CD4-positive, CD25-positive, alpha-beta regulatory T cell (primary cell): Measurements from ENCODE around the gene FAM13B. TPM values are rescaled to one million over a fixed set of nuclear protein-coding genes. Genes with fewer than 3 reads are reported as not detected.
"Not testable (repeated sequence)": the region's sequence is repeated elsewhere in the genome, so short reads cannot be mapped to it uniquely, and the experiment has no call there.

Experiments used
- ATAC-seq, 2 donors: fragments of 150-1000 bp; cut with Tn5 transposase; one replicate each; pipeline ENCODE4 v1.10.0; 2021; ENCODE audit warnings: low read depth in 2 of 2, moderate number of reproducible peaks in 2 of 2, moderate library complexity in 1 of 2
- DNase-seq, 3 donors: peaks; one replicate each; pipeline versions ENCODE4 v3.0.0 to v3.0.0-alpha.2; 2012 to 2022; ENCODE audit warnings: mixed read lengths in 1 of 3
- H3K27ac ChIP-seq: one replicate; pipeline ENCODE4 v1.7.0; 2013; ENCODE audit warnings: mild to moderate bottlenecking, low read length; ENCODE audit not compliant: insufficient read depth, poor library complexity, severe bottlenecking
- H3K27me3 ChIP-seq: one replicate; pipeline ENCODE4 v1.7.0; 2013; ENCODE audit warnings: low read length; ENCODE audit not compliant: control insufficient read depth, insufficient read depth
- H3K36me3 ChIP-seq: one replicate; pipeline ENCODE4 v1.7.0; 2013; ENCODE audit warnings: mild to moderate bottlenecking, low read length, moderate library complexity; ENCODE audit not compliant: control insufficient read depth, insufficient read depth
- H3K4me1 ChIP-seq: 2 replicates; pipeline ENCODE4 v1.7.0; 2013; ENCODE audit warnings: mild to moderate bottlenecking, low read length; ENCODE audit not compliant: insufficient read depth, control insufficient read depth, poor library complexity, severe bottlenecking
- H3K4me3 ChIP-seq: one replicate; pipeline ENCODE4 v1.7.0; 2013; ENCODE audit warnings: low read depth, mild to moderate bottlenecking, low read length, moderate library complexity
- H3K9me3 ChIP-seq, 2 experiments: 1 replicate in 1 of 2; 2 replicates in 1 of 2; pipeline ENCODE4 v1.7.0; 2013; ENCODE audit warnings: low read length in 2 of 2, mild to moderate bottlenecking in 1 of 2, moderate library complexity in 1 of 2; ENCODE audit not compliant: control insufficient read depth in 2 of 2
- H3K27ac Mint-ChIP-seq, 3 donors: one replicate each; pipeline ENCODE4 v1.8.0; 2020 to 2022; ENCODE audit warnings: mild to moderate bottlenecking in 3 of 3, mixed read lengths in 3 of 3, moderate library complexity in 2 of 3
- H3K27me3 Mint-ChIP-seq: one replicate; pipeline ENCODE4 v1.8.0; 2022; ENCODE audit warnings: mild to moderate bottlenecking, mixed read lengths
- H3K36me3 Mint-ChIP-seq: one replicate; pipeline ENCODE4 v1.8.0; 2020; ENCODE audit warnings: mixed read lengths
- H3K4me1 Mint-ChIP-seq, 4 donors: one replicate each; pipeline ENCODE4 v1.8.0; 2020 to 2022; ENCODE audit warnings: mixed read lengths in 4 of 4, mild to moderate bottlenecking in 1 of 4
- H3K4me3 Mint-ChIP-seq, 4 donors: one replicate each; pipeline ENCODE4 v1.8.0; 2020 to 2022; ENCODE audit warnings: mild to moderate bottlenecking in 4 of 4, mixed read lengths in 4 of 4, moderate library complexity in 3 of 4
- H3K9me3 Mint-ChIP-seq, 7 donors: one replicate each; pipeline ENCODE4 v1.8.0; 2020 to 2022; ENCODE audit warnings: mixed read lengths in 7 of 7, mild to moderate bottlenecking in 3 of 7, moderate library complexity in 2 of 7
- polyA plus RNA-seq, 4 donors: library from polyadenylated mRNA; unstranded; fragments of 300-500 nt; fragmentation: Illumina TruSeq; gene quantifications; one replicate each; pipeline ENCODE4 v1.2.3, GENCODE V29; 2021
- total RNA-seq: library from RNA; stranded (reverse); gene quantifications from one replicate; pipeline ENCODE4 v1.2.3, GENCODE V29; 2022

The FAM13B gene
- total and polyA plus RNA-seq, 5 donors from 2014 or later: 18.3 to 65.8 (median 20.3) TPM

DNA sequence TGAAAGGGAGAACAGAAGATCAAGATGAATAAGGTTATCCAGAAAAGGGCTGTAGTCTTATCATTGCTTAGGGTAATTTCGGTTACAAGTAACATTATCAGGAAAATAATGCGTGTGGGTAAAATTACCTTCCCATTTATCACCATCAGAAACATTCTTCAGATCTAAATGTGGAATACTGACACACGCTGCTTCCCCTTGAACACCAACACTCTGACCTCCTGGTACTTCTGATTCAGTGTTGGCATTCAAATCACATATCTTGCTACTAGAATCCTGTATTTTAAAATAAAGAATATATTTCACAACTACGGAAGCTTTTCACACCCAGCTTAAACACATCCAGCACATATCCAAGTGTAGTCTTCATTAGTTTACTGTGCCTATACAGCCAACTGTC lies 73.4 kb downstream of the FAM13B start:
- peaks cover 66% of the 10 kb centered on the region for H3K36me3 ChIP-seq
- H3K36me3 Mint-ChIP-seq: peaks cover 33% of the 10 kb centered on the region
- no peaks in the 10 kb centered on the region for H3K27me3 ChIP-seq
- ATAC-seq (no peak), DNase-seq (no peak)
- no peaks in the 10 kb centered on the region for H3K9me3 ChIP-seq
- no peak overlapping the region for H3K4me3 Mint-ChIP-seq
- peaks cover 8 to 14% (median 11%) of the 10 kb centered on the region in 4 donors for H3K4me1 Mint-ChIP-seq
- no peak overlapping the region for H3K27ac Mint-ChIP-seq
- no peak overlapping the region for H3K27ac ChIP-seq
- H3K4me3 ChIP-seq: no peak overlapping the region
- no peaks in the 10 kb centered on the region for H3K9me3 Mint-ChIP-seq
- no peaks in the 10 kb centered on the region for H3K27me3 Mint-ChIP-seq
- H3K4me1 ChIP-seq: no peaks in the 10 kb centered on the region

DNA sequence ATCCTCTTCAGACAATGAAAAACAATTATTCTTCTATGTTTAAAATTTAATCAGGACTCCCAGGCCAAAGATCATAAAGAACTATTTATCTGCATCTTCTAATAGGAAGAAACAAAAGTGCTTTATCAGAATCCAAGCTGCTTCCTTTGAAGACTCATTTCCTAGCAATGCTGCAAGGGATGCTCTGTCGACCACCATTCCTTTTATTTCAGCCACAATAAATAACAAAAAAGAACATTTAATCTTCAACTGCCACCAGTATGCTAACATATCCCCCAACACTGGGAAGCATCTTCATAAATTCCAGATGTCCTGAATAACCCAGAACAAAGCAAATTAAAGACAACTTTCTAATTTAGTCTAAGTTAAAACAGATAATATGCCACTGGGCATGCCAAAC lies 74.9 kb downstream of the FAM13B start:
- peaks cover 6 to 14% (median 11%) of the 10 kb centered on the region in 4 donors for H3K4me1 Mint-ChIP-seq
- DNase-seq (no peak), ATAC-seq (no peak)
- peaks cover 42% of the 10 kb centered on the region for H3K36me3 Mint-ChIP-seq
- no peak overlapping the region for H3K4me3 Mint-ChIP-seq
- H3K27ac Mint-ChIP-seq: no peak overlapping the region
- Histone ChIP-seq H3K4me1 (no peaks in the 10 kb centered on the region), H3K9me3 (no peaks in the 10 kb centered on the region), H3K36me3 (peaks cover 71% of the 10 kb centered on the region), H3K27ac (no peak overlapping the region), H3K4me3 (no peak overlapping the region), H3K27me3 (no peaks in the 10 kb centered on the region)
- no peaks in the 10 kb centered on the region for H3K27me3 Mint-ChIP-seq
- no peaks in the 10 kb centered on the region for H3K9me3 Mint-ChIP-seq

DNA sequence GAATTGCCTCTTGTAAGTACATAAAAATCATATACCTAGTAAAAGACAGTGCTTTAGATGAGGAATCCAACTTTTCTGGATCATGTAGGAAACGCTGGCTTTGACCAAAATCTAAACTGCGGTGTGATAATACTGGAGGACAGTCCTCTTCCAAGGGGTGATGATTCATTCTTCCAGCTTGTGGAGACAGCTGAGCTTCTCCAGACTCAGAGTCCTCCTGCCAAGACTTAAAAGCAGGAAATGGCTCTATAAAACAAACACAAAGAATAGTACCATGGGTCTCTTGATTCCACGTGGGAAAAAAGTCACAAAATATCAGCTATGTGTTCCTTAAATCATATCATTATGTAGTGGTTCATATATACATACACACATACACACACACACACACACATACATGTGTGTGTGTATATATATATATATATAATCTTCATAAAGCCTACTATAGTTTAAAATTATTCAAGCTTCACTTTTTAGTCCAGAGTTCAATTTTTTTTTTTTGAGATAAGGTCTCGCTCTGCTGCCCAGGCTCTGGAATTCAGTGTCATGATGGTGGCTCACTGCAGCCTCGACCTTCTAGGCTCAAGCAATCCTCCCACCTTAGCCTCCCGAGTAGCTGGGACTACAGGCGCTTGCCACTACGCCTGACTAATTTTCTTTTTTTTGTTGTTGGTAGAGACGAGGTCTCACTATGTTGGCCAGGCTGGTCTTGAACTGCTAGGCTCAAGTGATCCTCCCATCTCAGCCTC lies 78.6 kb downstream of the FAM13B start:
- Histone ChIP-seq H3K27ac (no peak overlapping the region), H3K36me3 (peaks cover 76% of the 10 kb centered on the region), H3K27me3 (no peaks in the 10 kb centered on the region), H3K4me1 (no peaks in the 10 kb centered on the region), H3K4me3 (no peak overlapping the region), H3K9me3 (no peaks in the 10 kb centered on the region)
- Mint-ChIP-seq H3K4me1 (peaks cover 0 to 11% (median 9%) of the 10 kb centered on the region in 4 donors), H3K27ac (no peak overlapping the region), H3K27me3 (no peaks in the 10 kb centered on the region), H3K4me3 (no peak overlapping the region), H3K36me3 (peaks cover 43% of the 10 kb centered on the region), H3K9me3 (no peaks in the 10 kb centered on the region)
- no peak for ATAC-seq
- no peak for DNase-seq

- no peaks in the 10 kb centered on the region for H3K9me3 Mint-ChIP-seq
- H3K36me3 ChIP-seq: peaks cover 92% of the 10 kb centered on the region
- H3K27me3 ChIP-seq: no peaks in the 10 kb centered on the region
- no peak overlapping the region for H3K4me3 Mint-ChIP-seq
- H3K27ac ChIP-seq: no peak overlapping the region
- H3K9me3 ChIP-seq: no peaks in the 10 kb centered on the region
- H3K27ac Mint-ChIP-seq: no peak overlapping the region
- H3K4me1 ChIP-seq: no peaks in the 10 kb centered on the region
- H3K4me1 Mint-ChIP-seq: peaks cover 0 to 9% (median 4%) of the 10 kb centered on the region in 4 donors
- H3K27me3 Mint-ChIP-seq: no peaks in the 10 kb centered on the region
- H3K36me3 Mint-ChIP-seq: peaks cover 51% of the 10 kb centered on the region
- DNase-seq (no peak), ATAC-seq (no peak)
- H3K4me3 ChIP-seq: no peak overlapping the region
These were observed 87.1 kb downstream of the FAM13B start for GRCh38 chr5:137945825-137946224.

GRCh38 chr5:137944280-137944679 lies 88.6 kb downstream of the FAM13B start:
- H3K36me3 ChIP-seq: peaks cover 95% of the 10 kb centered on the region
- H3K36me3 Mint-ChIP-seq: peaks cover 57% of the 10 kb centered on the region
- not testable (repeated sequence) for H3K9me3 Mint-ChIP-seq, H3K27ac Mint-ChIP-seq, H3K27me3 ChIP-seq, H3K4me3 ChIP-seq, H3K4me1 ChIP-seq, DNase-seq, ATAC-seq, H3K4me3 Mint-ChIP-seq, H3K27me3 Mint-ChIP-seq, H3K4me1 Mint-ChIP-seq, H3K27ac ChIP-seq, H3K9me3 ChIP-seq

- Histone ChIP-seq H3K9me3 (no peaks in the 10 kb centered on the region), H3K27me3 (no peaks in the 10 kb centered on the region), H3K4me3 (no peak overlapping the region), H3K36me3 (peaks cover 67% of the 10 kb centered on the region), H3K4me1 (no peaks in the 10 kb centered on the region), H3K27ac (no peak overlapping the region)
- Mint-ChIP-seq H3K4me1 (no peaks in the 10 kb centered on the region), H3K9me3 (no peaks in the 10 kb centered on the region), H3K27me3 (no peaks in the 10 kb centered on the region), H3K27ac (peak overlapping the region in 1 of 3 donors; percentile 11), H3K4me3 (no peak overlapping the region), H3K36me3 (peaks cover 36% of the 10 kb centered on the region)
- DNase-seq (no peak), ATAC-seq (no peak)
These were observed 93.5 kb downstream of the FAM13B start for GRCh38 chr5:137939331-137939730.

GRCh38 chr5:137938751-137939143 lies 94.1 kb downstream of the FAM13B start:
- peak overlapping the region in 1 of 3 donors; percentile 11 for H3K27ac Mint-ChIP-seq
- no peaks in the 10 kb centered on the region for H3K4me1 Mint-ChIP-seq
- H3K4me3 Mint-ChIP-seq: no peak overlapping the region
- no peak overlapping the region for H3K27ac ChIP-seq
- no peaks in the 10 kb centered on the region for H3K27me3 Mint-ChIP-seq
- ATAC-seq (no peak), DNase-seq (no peak)
- no peak overlapping the region for H3K4me3 ChIP-seq
- H3K9me3 ChIP-seq: no peaks in the 10 kb centered on the region
- H3K9me3 Mint-ChIP-seq: no peaks in the 10 kb centered on the region
- no peaks in the 10 kb centered on the region for H3K27me3 ChIP-seq
- H3K36me3 Mint-ChIP-seq: peaks cover 30% of the 10 kb centered on the region
- H3K4me1 ChIP-seq: no peaks in the 10 kb centered on the region
- H3K36me3 ChIP-seq: peaks cover 63% of the 10 kb centered on the region
